Measurements from ENCODE around the gene MET. TPM values are rescaled to one million over a fixed set of nuclear protein-coding genes. Genes with fewer than 3 reads are reported as not detected.

Gene MET
- total RNA-seq: 10 to 100 TPM; 15.8 to 18.6 TPM

DNA sequence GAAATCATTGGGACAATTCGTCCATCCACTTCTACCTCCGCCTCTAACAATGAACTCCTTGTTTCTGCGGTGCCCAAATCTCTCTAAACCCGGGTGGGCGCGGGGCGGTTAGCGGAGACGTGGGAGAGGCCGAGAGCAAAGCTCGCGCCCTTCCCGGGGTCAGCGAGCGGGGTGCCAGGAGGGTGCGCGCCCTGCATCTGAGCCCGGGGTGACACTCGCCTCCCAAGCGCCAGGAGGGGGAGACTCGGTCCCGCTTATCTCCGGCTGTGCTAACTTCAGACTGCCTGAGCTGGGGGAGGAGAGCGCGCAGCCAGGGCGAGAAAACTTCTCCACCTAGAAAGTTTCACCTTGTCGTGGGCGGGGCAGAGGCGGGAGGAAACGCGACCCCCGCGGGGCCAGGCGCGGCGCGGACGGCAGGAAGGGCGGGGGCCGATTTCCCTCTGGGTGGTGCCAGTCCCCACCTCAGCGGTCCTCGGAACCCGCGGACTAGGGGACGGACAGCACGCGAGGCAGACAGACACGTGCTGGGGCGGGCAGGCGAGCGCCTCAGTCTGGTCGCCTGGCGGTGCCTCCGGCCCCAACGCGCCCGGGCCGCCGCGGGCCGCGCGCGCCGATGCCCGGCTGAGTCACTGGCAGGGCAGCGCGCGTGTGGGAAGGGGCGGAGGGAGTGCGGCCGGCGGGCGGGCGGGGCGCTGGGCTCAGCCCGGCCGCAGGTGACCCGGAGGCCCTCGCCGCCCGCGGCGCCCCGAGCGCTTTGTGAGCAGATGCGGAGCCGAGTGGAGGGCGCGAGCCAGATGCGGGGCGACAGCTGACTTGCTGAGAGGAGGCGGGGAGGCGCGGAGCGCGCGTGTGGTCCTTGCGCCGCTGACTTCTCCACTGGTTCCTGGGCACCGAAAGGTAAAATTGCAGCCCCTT, at the start of gene MET:
Gene MET, plus strand, starts transcription at position 516 of the 915 bp plus-strand sequence. CDS start 26,889 bp downstream, outside the sequence.
- ATAC-seq (ENCODE audit: insufficient number of reproducible peaks, low FRiP score, low read depth) (peak; percentile 54), DNase-seq (ENCODE audit: low spot score) (peak; percentile 9)
- peaks cover 5 to 15% of the 10 kb centered on the region in 2 donors for H3K4me1 ChIP-seq (ENCODE audit: control insufficient read depth in 1 of 2, low read depth in 2 of 2)
- peak within 1 kb of the TSS; percentile 84 for H3K4me3 ChIP-seq
- H3K36me3 ChIP-seq: no peaks in the 10 kb centered on the region
- H3K27ac ChIP-seq: peak within 1 kb of the TSS; percentile 35 to 72
- H3K27me3 ChIP-seq (replicated peaks; ENCODE audit: insufficient read depth): no peaks in the 10 kb centered on the region
- no peaks in the 10 kb centered on the region for H3K9me3 ChIP-seq
- TF ChIP-seq, protein P1, sequence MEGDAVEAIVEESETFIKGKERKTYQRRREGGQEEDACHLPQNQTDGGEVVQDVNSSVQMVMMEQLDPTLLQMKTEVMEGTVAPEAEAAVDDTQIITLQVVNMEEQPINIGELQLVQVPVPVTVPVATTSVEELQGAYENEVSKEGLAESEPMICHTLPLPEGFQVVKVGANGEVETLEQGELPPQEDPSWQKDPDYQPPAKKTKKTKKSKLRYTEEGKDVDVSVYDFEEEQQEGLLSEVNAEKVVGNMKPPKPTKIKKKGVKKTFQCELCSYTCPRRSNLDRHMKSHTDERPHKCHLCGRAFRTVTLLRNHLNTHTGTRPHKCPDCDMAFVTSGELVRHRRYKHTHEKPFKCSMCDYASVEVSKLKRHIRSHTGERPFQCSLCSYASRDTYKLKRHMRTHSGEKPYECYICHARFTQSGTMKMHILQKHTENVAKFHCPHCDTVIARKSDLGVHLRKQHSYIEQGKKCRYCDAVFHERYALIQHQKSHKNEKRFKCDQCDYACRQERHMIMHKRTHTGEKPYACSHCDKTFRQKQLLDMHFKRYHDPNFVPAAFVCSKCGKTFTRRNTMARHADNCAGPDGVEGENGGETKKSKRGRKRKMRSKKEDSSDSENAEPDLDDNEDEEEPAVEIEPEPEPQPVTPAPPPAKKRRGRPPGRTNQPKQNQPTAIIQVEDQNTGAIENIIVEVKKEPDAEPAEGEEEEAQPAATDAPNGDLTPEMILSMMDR (IDR thresholded peaks at IDR 0.05): peak; percentile 32

DNA sequence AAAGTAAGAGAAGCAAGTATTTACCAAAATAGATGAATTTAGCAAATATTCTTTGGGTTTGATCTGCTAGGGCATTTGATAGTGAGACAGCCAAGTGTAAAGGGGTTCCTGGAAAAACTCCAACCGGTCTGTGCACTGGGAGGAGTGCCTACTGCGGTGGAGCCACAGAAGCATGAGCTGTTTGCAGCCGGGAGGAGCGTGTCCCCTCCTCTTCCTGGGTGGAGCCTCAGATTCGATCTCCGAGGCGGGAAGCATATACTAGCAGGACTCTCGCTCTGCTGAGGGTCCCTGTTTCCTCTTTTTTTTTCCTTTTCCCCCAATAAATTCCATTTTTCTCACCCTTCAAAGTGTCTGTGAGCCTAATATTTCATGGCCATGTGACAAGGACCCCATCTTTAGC, 45.1 kb upstream of the MET start:
- Histone ChIP-seq H3K9me3 (no peaks in the 10 kb centered on the region), H3K27ac (no peak overlapping the region), H3K27me3 (replicated peaks; ENCODE audit: insufficient read depth) (no peaks in the 10 kb centered on the region), H3K36me3 (no peaks in the 10 kb centered on the region), H3K4me1 (ENCODE audit: control insufficient read depth in 1 of 2, low read depth in 2 of 2) (peaks cover 7 to 17% of the 10 kb centered on the region in 2 donors), H3K4me3 (no peak overlapping the region)
- DNase-seq (ENCODE audit: low spot score): no peak
- ATAC-seq (ENCODE audit: insufficient number of reproducible peaks, low FRiP score, low read depth): no peak
- TF ChIP-seq, protein P1 (IDR thresholded peaks at IDR 0.05): no peak

DNA sequence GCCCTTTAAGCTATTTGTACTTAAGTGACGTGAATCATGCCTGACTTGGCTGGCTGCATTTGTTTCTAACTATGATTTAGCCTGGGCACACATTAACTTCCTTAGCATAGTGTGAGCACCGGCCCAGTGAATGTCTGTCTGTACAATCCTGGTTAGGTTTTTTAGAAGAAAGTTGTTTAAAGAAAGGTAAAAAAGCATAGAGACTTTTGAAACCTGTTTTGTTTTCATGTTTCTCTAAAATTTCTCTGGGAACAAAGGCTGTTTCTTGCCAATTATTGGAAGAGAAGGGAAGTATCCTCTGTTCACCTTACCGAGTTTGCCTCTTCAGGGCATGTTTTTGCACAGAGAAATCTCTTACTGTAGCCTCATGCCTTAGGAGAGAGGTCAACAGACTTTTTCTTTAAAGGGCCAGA, 42.9 kb upstream of the MET start:
- Histone ChIP-seq H3K36me3 (no peaks in the 10 kb centered on the region), H3K27ac (peak overlapping the region; percentile 71 to 74), H3K4me3 (peak overlapping the region; percentile 32), H3K27me3 (replicated peaks; ENCODE audit: insufficient read depth) (no peaks in the 10 kb centered on the region), H3K4me1 (ENCODE audit: control insufficient read depth in 1 of 2, low read depth in 2 of 2) (peaks cover 17 to 27% of the 10 kb centered on the region in 2 donors), H3K9me3 (no peaks in the 10 kb centered on the region)
- no peak for ATAC-seq (ENCODE audit: insufficient number of reproducible peaks, low FRiP score, low read depth)
- peak; percentile 6 for DNase-seq (ENCODE audit: low spot score)
- TF ChIP-seq, protein P1 (IDR thresholded peaks at IDR 0.05): no peak

DNA sequence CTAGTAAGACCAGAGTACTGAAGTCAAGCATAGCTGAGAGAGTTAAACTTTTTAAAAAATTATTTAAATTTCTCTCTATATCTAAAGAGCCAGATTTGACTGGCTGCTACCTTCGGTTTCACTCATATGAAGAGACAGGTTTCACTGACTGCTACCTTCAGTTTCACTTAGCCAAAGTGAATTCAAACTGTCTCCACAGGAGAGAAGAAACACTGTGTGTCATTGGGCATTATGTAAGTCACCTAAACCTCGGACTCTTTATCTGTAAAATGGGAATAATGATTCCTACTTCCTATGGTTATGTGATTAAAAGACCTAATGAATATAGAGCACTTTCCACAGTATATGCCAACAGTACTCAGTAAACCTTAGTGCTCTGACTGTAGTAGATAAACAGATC, 41.6 kb upstream of the MET start:
- TF ChIP-seq, protein P1 (IDR thresholded peaks at IDR 0.05): no peak
- no peak for ATAC-seq (ENCODE audit: insufficient number of reproducible peaks, low FRiP score, low read depth)
- no peaks in the 10 kb centered on the region for H3K36me3 ChIP-seq
- H3K4me3 ChIP-seq: no peak overlapping the region
- peaks cover 18 to 27% of the 10 kb centered on the region in 2 donors for H3K4me1 ChIP-seq (ENCODE audit: control insufficient read depth in 1 of 2, low read depth in 2 of 2)
- H3K27me3 ChIP-seq (replicated peaks; ENCODE audit: insufficient read depth): no peaks in the 10 kb centered on the region
- no peaks in the 10 kb centered on the region for H3K9me3 ChIP-seq
- no peak for DNase-seq (ENCODE audit: low spot score)
- H3K27ac ChIP-seq: no peak overlapping the region

DNA sequence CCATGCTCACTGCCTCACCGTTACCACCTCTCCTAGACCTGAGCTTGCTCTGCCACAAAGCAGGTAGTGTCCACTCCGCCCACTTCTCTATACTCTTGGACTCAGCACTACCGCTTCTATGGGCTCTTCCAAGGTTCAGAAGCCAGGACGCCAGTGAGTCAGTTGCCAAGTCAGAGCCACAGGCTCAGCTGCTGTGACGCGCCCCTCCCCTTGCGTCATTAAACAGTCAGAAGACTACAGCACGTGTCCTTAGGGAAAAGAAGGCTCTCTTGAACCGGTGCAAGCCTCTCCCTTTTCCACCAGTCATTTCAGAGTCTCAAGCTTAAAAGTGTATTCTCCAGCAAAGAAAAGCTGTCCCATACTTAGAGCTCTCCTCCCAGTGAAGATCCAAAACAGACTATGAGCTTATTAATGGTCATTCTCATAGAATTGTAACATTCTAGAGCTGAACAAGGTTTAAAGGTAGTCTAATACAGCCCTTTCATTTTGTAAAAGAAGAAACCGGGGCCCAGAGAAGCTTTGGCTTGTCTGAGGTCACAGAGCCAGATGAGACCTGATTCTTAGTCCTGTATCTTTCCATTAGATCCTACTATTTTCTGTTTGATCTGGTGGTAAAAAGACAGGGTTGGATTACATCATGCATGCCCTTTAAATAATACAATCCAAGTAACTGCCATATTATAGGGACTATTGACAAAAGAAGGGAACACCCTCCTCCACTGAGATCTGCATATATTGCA, 40.9 kb upstream of the MET start:
- no peak for ATAC-seq (ENCODE audit: insufficient number of reproducible peaks, low FRiP score, low read depth)
- TF ChIP-seq, protein P1 (IDR thresholded peaks at IDR 0.05): no peak
- Histone ChIP-seq H3K27me3 (replicated peaks; ENCODE audit: insufficient read depth) (no peaks in the 10 kb centered on the region), H3K9me3 (no peaks in the 10 kb centered on the region), H3K27ac (no peak overlapping the region), H3K4me1 (ENCODE audit: control insufficient read depth in 1 of 2, low read depth in 2 of 2) (peaks cover 18 to 27% of the 10 kb centered on the region in 2 donors), H3K36me3 (no peaks in the 10 kb centered on the region), H3K4me3 (no peak overlapping the region)
- DNase-seq (ENCODE audit: low spot score): peak; percentile 27

All from thoracic aorta (tissue), 2 donors.